CD14-positive monocyte (primary cell): Measurements from ENCODE around the gene RTN4R. TPM values are rescaled to one million over a fixed set of nuclear protein-coding genes. Genes with fewer than 3 reads are reported as not detected.

Source experiments
- DNase-seq, 3 donors: peaks; one replicate each; pipeline ENCODE4 v3.0.0-alpha.2; 2011 to 2022
- H2AFZ ChIP-seq: 2 replicates; pipeline ENCODE4 v1.6.0; 2012; ENCODE audit warnings: mild to moderate bottlenecking, low read depth, low read length, inconsistent platforms; ENCODE audit not compliant: insufficient read depth, poor library complexity, severe bottlenecking
- H3K27ac ChIP-seq, 2 donors: 1 replicate in 1 of 2; 2 replicates in 1 of 2; pipeline ENCODE4 v1.5.1; 2012 to 2013; ENCODE audit warnings: low read length in 2 of 2, control low read depth in 1 of 2, inconsistent platforms in 1 of 2, low read depth in 1 of 2, mild to moderate bottlenecking in 1 of 2
- H3K27me3 ChIP-seq, 2 donors: one replicate each; pipeline versions ENCODE4 v1.6.0 to v1.6.1; 2011 to 2013; ENCODE audit warnings: low read length in 2 of 2; ENCODE audit not compliant: control insufficient read depth in 2 of 2, insufficient read depth in 2 of 2
- H3K36me3 ChIP-seq, 2 donors: replicated peaks in 1 of 2; 1 replicate in 1 of 2; 2 replicates in 1 of 2; pipeline versions ENCODE4 v1.5.1 to v1.6.1; 2012 to 2013; ENCODE audit warnings: low read length in 2 of 2, control low read depth in 1 of 2, inconsistent platforms in 1 of 2, mild to moderate bottlenecking in 1 of 2; ENCODE audit not compliant: insufficient read depth in 2 of 2, control insufficient read depth in 1 of 2
- H3K4me1 ChIP-seq, 2 donors: 1 replicate in 1 of 2; 2 replicates in 1 of 2; pipeline versions ENCODE4 v1.5.1 to v1.6.1; 2012 to 2013; ENCODE audit warnings: low read length in 2 of 2, control low read depth in 1 of 2, inconsistent platforms in 1 of 2, mild to moderate bottlenecking in 1 of 2, moderate library complexity in 1 of 2; ENCODE audit not compliant: insufficient read depth in 2 of 2, control insufficient read depth in 1 of 2
- H3K4me2 ChIP-seq: replicated peaks from 2 replicates; pipeline ENCODE3; 2012; ENCODE audit warnings: low read length, moderate library complexity, mild to moderate bottlenecking; ENCODE audit not compliant: poor library complexity, severe bottlenecking; ENCODE audit errors: extremely low read depth
- H3K4me3 ChIP-seq, 3 experiments: fragments of 200-600 bp in 1 of 3; sonication (generic) in 1 of 3; replicated peaks in 1 of 3; 1 replicate in 2 of 3; 2 replicates in 1 of 3; pipeline ENCODE4 v1.5.1; 2011 to 2013; ENCODE audit warnings: low read length in 3 of 3, mild to moderate bottlenecking in 3 of 3, control low read depth in 2 of 3, low read depth in 2 of 3, inconsistent platforms in 1 of 3, moderate library complexity in 1 of 3
- H3K79me2 ChIP-seq: 2 replicates; pipeline ENCODE4 v1.6.0; 2012; ENCODE audit warnings: mild to moderate bottlenecking, control low read depth, inconsistent platforms, low read length, moderate library complexity; ENCODE audit not compliant: insufficient read depth
- H3K9ac ChIP-seq: 2 replicates; pipeline ENCODE4 v1.6.0; 2017; ENCODE audit warnings: low read length, mild to moderate bottlenecking; ENCODE audit not compliant: insufficient read depth, poor library complexity, severe bottlenecking
- H3K9me3 ChIP-seq, 2 donors: replicated peaks in 1 of 2; 1 replicate in 1 of 2; 2 replicates in 1 of 2; pipeline versions ENCODE4 v1.5.1 to v1.6.1; 2012 to 2013; ENCODE audit warnings: low read length in 2 of 2, control low read depth in 1 of 2; ENCODE audit not compliant: control insufficient read depth in 1 of 2, insufficient read depth in 1 of 2
- H4K20me1 ChIP-seq: 2 replicates; pipeline ENCODE4 v1.6.0; 2012; ENCODE audit warnings: mild to moderate bottlenecking, low read length, control low read depth, moderate library complexity; ENCODE audit not compliant: insufficient read depth
- H3K27ac Mint-ChIP-seq, 7 donors: one replicate each; pipeline ENCODE4 v1.8.0; 2020; ENCODE audit warnings: mild to moderate bottlenecking in 7 of 7, mixed read lengths in 7 of 7, moderate library complexity in 6 of 7, inconsistent platforms in 2 of 7
- H3K27me3 Mint-ChIP-seq, 3 donors: one replicate each; pipeline ENCODE4 v1.8.0; 2021 to 2022; ENCODE audit warnings: low read depth in 3 of 3, mild to moderate bottlenecking in 3 of 3, mixed read lengths in 3 of 3, moderate library complexity in 3 of 3, inconsistent platforms in 1 of 3
- H3K36me3 Mint-ChIP-seq, 2 donors: one replicate each; pipeline ENCODE4 v1.8.0; 2020; ENCODE audit warnings: mixed read lengths in 2 of 2, inconsistent platforms in 1 of 2, mild to moderate bottlenecking in 1 of 2
- H3K4me1 Mint-ChIP-seq: one replicate; pipeline ENCODE4 v1.8.0; 2020; ENCODE audit warnings: mild to moderate bottlenecking, mixed read lengths
- H3K4me3 Mint-ChIP-seq, 2 donors: one replicate each; pipeline ENCODE4 v1.8.0; 2020; ENCODE audit warnings: mild to moderate bottlenecking in 2 of 2, mixed read lengths in 2 of 2, moderate library complexity in 1 of 2
- H3K9me3 Mint-ChIP-seq, 7 donors: one replicate each; pipeline ENCODE4 v1.8.0; 2020 to 2022; ENCODE audit warnings: mixed read lengths in 7 of 7, mild to moderate bottlenecking in 6 of 7, moderate library complexity in 6 of 7, inconsistent platforms in 2 of 7
- CTCF ChIP-seq: fragments of 200-600 bp; IDR thresholded peaks from one replicate; pipeline ENCODE4 v1.8.0; 2022; ENCODE audit warnings: antibody characterized with exemption, mild to moderate bottlenecking
- WGBS: methylation state at CpG from one replicate; pipeline ENCODE4 v1.1.5; 2013; ENCODE audit warnings: missing lambda C conversion rate; ENCODE audit not compliant: insufficient coverage; 5-methylcytosine and 5-hydroxymethylcytosine counted together
- intact Hi-C, 2 donors: fragments of 100-400 bp; cut with micrococcal nuclease; formaldehyde crosslinking; loops; one replicate each; pipeline versions ENCODE4 v1.15.0 to v1.15.1; 2023
- polyA plus RNA-seq, 3 donors: library from polyadenylated mRNA; depleted of rRNA in 1 of 3; unstranded in 2 of 3; stranded (reverse) in 1 of 3; fragments of 300-500 nt in 2 of 3; fragments of >200 nt in 1 of 3; fragmentation: Illumina TruSeq in 2 of 3; gene quantifications; 1 replicate in 2 of 3; 2 replicates in 1 of 3; pipeline ENCODE4 v1.2.3, GENCODE V29; 2012 to 2021

Gene RTN4R
- polyA plus RNA-seq, 3 donors = not detected

GRCh38 chr22:20248461-20248978 lies 19.6 kb downstream of the RTN4R start:
- no peak for DNase-seq
- H3K27me3 Mint-ChIP-seq = no peaks in the 10 kb centered on the region

GRCh38 chr22:20247608-20248171 lies 20.4 kb downstream of the RTN4R start:
- Histone ChIP-seq H4K20me1 (no peaks in the 10 kb centered on the region), H3K4me2 (no peak overlapping the region), H3K79me2 (no peaks in the 10 kb centered on the region), H3K4me1 (peaks cover 9 to 20% of the 10 kb centered on the region in 2 donors), H2AFZ (no peak overlapping the region), H3K9ac (no peak overlapping the region), H3K27ac (no peak overlapping the region), H3K27me3 (no peaks in the 10 kb centered on the region), H3K9me3 (no peaks in the 10 kb centered on the region), H3K36me3 (no peaks in the 10 kb centered on the region), H3K4me3 (no peak overlapping the region)
- DNase-seq = no peak
- H3K4me1 Mint-ChIP-seq = peaks cover 21% of the 10 kb centered on the region
- no peaks in the 10 kb centered on the region for H3K9me3 Mint-ChIP-seq
- no peak overlapping the region for H3K27ac Mint-ChIP-seq
- intact Hi-C loops = no loop called here
- no peak for TF ChIP-seq CTCF
- WGBS = 98% methylated on average over 5 of the region's 6 CpGs
- no peak overlapping the region for H3K4me3 Mint-ChIP-seq
- H3K36me3 Mint-ChIP-seq = no peaks in the 10 kb centered on the region
- no peaks in the 10 kb centered on the region for H3K27me3 Mint-ChIP-seq

More at GRCh38 chr22:20248461-20248978, 19.6 kb downstream of the RTN4R start:
- Histone ChIP-seq H3K79me2 (no peaks in the 10 kb centered on the region), H3K9me3 (no peaks in the 10 kb centered on the region), H3K9ac (no peak overlapping the region), H3K36me3 (no peaks in the 10 kb centered on the region), H3K4me2 (no peak overlapping the region), H3K4me3 (no peak overlapping the region), H3K27me3 (no peaks in the 10 kb centered on the region), H2AFZ (no peak overlapping the region), H3K4me1 (peaks cover 4 to 13% of the 10 kb centered on the region in 2 donors), H3K27ac (no peak overlapping the region), H4K20me1 (no peaks in the 10 kb centered on the region)
- WGBS = 96% methylated on average over 12 of the region's 12 CpGs
- peaks cover 16% of the 10 kb centered on the region for H3K4me1 Mint-ChIP-seq
- H3K4me3 Mint-ChIP-seq = no peak overlapping the region
- intact Hi-C loops = no loop called here
- no peaks in the 10 kb centered on the region for H3K9me3 Mint-ChIP-seq
- no peaks in the 10 kb centered on the region for H3K36me3 Mint-ChIP-seq
- no peak for TF ChIP-seq CTCF
- H3K27ac Mint-ChIP-seq = no peak overlapping the region
